ENCODE measurements around the gene TLCD3A. TPM values are rescaled to one million over a fixed set of nuclear protein-coding genes. Genes with fewer than 3 reads are reported as not detected.
A peak's percentile ranks its signal among the peaks of the same experiment; 100 is the strongest.

Gene TLCD3A
- total and polyA plus RNA-seq, 9 of the 15 experiments (the other 6 are each of a cell fraction or from before 2014, with no cell fraction given), result 1.3 to 13.5 (median 7.3) TPM

GRCh38 chr17:750431-751037 is 18.1 kb downstream of the TLCD3A start:
- Histone ChIP-seq H3K36me3 (ENCODE audit: control insufficient read depth, insufficient read depth, low read length) (peaks cover 42% of the 10 kb centered on the region), H3K4me1 (replicated peaks in 1 of 2; ENCODE audit: control insufficient read depth in 2 of 2, insufficient read depth in 2 of 2, low read length in 2 of 2) (peaks cover 10 to 13% of the 10 kb centered on the region in 2 experiments; a peak in 3 of 5 replicates), H3K9me1 (ENCODE audit: control insufficient read depth, insufficient read depth, low read length) (no peaks in the 10 kb centered on the region), H3K9me3 (replicated peaks; ENCODE audit: control insufficient read depth, insufficient read depth, low read depth, low read length) (no peaks in the 10 kb centered on the region), H3K4me3 (peak overlapping the region; percentile 74), H3K27ac (ENCODE audit: extremely low read depth, low read depth, low read length) (peak overlapping the region; percentile 91; the same call in 1 of the 3 replicates), H3K4me2 (ENCODE audit: insufficient read depth, low read length) (peak overlapping the region; percentile 91), H3K79me2 (ENCODE audit: control insufficient read depth, insufficient read depth, low read length) (peaks cover 52% of the 10 kb centered on the region), H3K27me3 (ENCODE audit: control insufficient read depth in 2 of 2, insufficient read depth in 2 of 2, low read length in 2 of 2) (no peaks in the 10 kb centered on the region), H2AFZ (ENCODE audit: low read depth, low read length) (no peak overlapping the region), H4K20me1 (replicated peaks; ENCODE audit: control insufficient read depth, insufficient read depth, low read length) (peaks cover 8% of the 10 kb centered on the region; the same call in 1 of the 2 replicates), H3K9ac (ENCODE audit: insufficient read depth in 1 of 2, low read depth in 2 of 2, low read length in 2 of 2) (peak overlapping the region; percentile 90 to 96)
- no TSS peak for BruUV-seq (replicated peaks)
- POLR2A ChIA-PET, result interaction anchor here (0.9 to 1.2 kb wide), 2 partner anchors 8 to 13 kb away, joined by 3 to 9 read pairs; no protein-coding TSS in a partner anchor
- peak in 2 of 4 experiments; percentile 9 to 14 for DNase-seq (ENCODE audit: extremely low read depth in 1 of 4, low spot score in 3 of 4)
- intact Hi-C loops (cut with micrococcal nuclease), result no loop called here
- no peak for TF ChIP-seq SMARCA5 (IDR thresholded peaks at IDR 0.05)
- TF ChIP-seq SOX6 (IDR thresholded peaks at IDR 0.05), result no peak
- no peak for TF ChIP-seq MAX (CRISPR knock-in tag; IDR thresholded peaks at IDR 0.05)
- no peak for TF ChIP-seq CTCF (IDR thresholded peaks at IDR 0.05 in 2 of 3, conservative IDR thresholded peaks at IDR 0.05 in 1 of 3; ENCODE audit: insufficient read depth in 2 of 3, low read depth in 1 of 3, low read length in 3 of 3)
- TF ChIP-seq GTF2F1 (IDR thresholded peaks at IDR 0.05; ENCODE audit: low read depth, low read length), result no peak
- TF ChIP-seq KLF16 (IDR thresholded peaks at IDR 0.05), result no peak
- no peak for TF ChIP-seq HDAC2 (IDR thresholded peaks at IDR 0.05)
- no peak for TF ChIP-seq CBX3 (IDR thresholded peaks at IDR 0.05; ENCODE audit: borderline replicate concordance in 1 of 2, low read length in 2 of 2)
- no peak for TF ChIP-seq CREB1 (IDR thresholded peaks at IDR 0.05)
- no peak for TF ChIP-seq CREB1 (CRISPR knock-in tag; IDR thresholded peaks at IDR 0.05)
- no peak for TF ChIP-seq HCFC1 (IDR thresholded peaks at IDR 0.05; ENCODE audit: low read depth, low read length)
- no peak for FAIRE-seq
- in situ Hi-C loops (cut with MboI), result no loop called here
- peak; percentile 9; the same call in 1 of the 3 replicates for ATAC-seq
- CTCF ChIA-PET (ENCODE audit: low intra/inter-chr PET ratio), result no interaction called here
- 9% methylated on average over 5 of the region's 8 CpGs for WGBS (ENCODE audit: insufficient coverage, low coverage, missing lambda C conversion rate)

Data from K562 (cell line).